DND-41 (cell line): ENCODE measurements around the gene OSBPL9.

Experiments used
- EZH2 ChIP-seq: IDR thresholded peaks from 3 replicates; pipeline ENCODE4 v1.6.1; 2012; ENCODE audit warnings: borderline replicate concordance, low read depth, mild to moderate bottlenecking, moderate library complexity, low read length, inconsistent platforms; ENCODE audit not compliant: severe bottlenecking
- TF ChIP-seq, protein P1 (sequence below): IDR thresholded peaks from 2 replicates; pipeline ENCODE4 v1.5.1; 2012; ENCODE audit warnings: borderline replicate concordance, low read length, moderate library complexity, mild to moderate bottlenecking; ENCODE audit not compliant: poor library complexity, severe bottlenecking; ENCODE audit errors: extremely low read depth

GRCh38 chr1:51726051-51726450, 109.2 kb downstream of the OSBPL9 start:
- TF ChIP-seq, protein P1, sequence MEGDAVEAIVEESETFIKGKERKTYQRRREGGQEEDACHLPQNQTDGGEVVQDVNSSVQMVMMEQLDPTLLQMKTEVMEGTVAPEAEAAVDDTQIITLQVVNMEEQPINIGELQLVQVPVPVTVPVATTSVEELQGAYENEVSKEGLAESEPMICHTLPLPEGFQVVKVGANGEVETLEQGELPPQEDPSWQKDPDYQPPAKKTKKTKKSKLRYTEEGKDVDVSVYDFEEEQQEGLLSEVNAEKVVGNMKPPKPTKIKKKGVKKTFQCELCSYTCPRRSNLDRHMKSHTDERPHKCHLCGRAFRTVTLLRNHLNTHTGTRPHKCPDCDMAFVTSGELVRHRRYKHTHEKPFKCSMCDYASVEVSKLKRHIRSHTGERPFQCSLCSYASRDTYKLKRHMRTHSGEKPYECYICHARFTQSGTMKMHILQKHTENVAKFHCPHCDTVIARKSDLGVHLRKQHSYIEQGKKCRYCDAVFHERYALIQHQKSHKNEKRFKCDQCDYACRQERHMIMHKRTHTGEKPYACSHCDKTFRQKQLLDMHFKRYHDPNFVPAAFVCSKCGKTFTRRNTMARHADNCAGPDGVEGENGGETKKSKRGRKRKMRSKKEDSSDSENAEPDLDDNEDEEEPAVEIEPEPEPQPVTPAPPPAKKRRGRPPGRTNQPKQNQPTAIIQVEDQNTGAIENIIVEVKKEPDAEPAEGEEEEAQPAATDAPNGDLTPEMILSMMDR = no peak
- TF ChIP-seq EZH2 = no peak
